Retinal pigment epithelial cell (primary cell): ENCODE data around the gene ELMOD1.
"Not testable (repeated sequence)": the region's sequence is repeated elsewhere in the genome, so short reads cannot be mapped to it uniquely, and the experiment has no call there.

Source experiments
- DNase-seq: peaks from one replicate; pipeline ENCODE4 v3.0.0-alpha.2; 2010; ENCODE audit warnings: low read depth
- H3K4me3 ChIP-seq: 2 replicates; pipeline ENCODE4 v1.5.1; 2011; ENCODE audit warnings: mild to moderate bottlenecking, low read length, control low read depth, moderate library complexity
- CTCF ChIP-seq: conservative IDR thresholded peaks from 2 replicates; pipeline ENCODE4 v1.5.1; 2011; ENCODE audit warnings: low read depth, low read length, control low read depth, inconsistent platforms

The ELMOD1 gene

DNA sequence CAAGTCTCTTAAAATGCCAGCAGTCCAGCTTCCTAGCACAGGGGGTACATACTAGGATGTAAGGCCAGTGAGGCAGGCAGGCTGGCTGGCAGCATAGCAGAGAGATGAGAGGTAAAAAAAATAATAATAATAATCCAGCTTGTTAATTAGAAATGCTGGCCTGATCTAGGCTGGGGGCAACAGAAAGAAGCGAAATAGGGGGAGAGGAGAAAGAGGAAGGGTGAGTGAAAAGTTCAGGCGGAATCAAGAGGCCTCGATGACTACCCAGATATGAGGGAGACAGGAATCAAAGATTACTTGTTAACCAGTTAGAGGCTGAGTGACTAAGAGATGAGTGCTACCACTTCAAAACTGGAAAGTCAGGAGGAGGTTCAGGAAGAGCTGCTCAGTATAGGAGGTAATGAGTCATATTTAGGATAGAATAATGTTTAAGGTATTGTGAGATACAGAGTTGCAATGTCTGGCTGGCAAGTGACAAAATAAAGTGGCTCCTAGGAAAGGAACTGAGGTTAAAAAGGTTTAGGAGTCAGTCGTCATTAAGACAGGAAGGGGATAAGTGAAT lies 28.2 kb upstream of the ELMOD1 start:
- no peak overlapping the region for H3K4me3 ChIP-seq
- no peak for DNase-seq
- TF ChIP-seq CTCF = no peak

DNA sequence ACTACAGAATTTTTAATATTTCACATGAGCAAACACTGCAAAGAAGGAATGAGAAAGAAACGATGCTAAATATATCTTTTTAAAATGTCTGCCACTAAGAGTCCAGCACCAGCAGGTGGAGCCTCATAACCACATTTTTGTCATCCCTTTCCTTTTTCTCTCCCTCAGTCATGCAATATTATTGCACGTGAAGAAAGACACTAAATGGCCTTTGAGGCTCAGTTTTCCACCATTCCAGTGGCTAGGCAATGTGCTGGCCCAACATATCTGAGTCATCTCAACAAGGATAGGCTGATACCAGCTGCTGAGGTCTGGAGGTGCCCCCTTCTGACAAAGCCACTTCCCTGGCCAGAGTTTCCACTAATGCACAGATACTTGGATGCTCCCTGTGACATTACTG lies 27.2 kb upstream of the ELMOD1 start:
- no peak for DNase-seq
- TF ChIP-seq CTCF = peak; percentile 71
- no peak overlapping the region for H3K4me3 ChIP-seq

DNA sequence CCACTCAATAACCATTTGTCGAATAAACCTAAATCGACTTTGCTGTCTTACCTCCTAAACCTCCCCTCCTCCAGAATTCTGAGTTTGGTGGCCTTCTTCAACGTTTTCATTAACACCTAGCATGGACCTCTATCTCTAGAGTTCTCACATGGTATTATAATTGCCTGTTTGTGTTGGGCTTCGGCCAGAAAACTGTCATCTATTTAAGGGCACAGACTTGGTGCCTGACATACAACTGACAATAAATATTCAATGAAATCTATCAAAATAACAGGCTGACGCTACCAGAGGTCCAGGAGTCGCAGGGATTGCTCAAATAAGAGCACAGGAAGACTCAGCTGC lies 26.1 kb upstream of the ELMOD1 start:
- DNase-seq = no peak
- no peak for TF ChIP-seq CTCF
- H3K4me3 ChIP-seq = peak overlapping the region; percentile 100

DNA sequence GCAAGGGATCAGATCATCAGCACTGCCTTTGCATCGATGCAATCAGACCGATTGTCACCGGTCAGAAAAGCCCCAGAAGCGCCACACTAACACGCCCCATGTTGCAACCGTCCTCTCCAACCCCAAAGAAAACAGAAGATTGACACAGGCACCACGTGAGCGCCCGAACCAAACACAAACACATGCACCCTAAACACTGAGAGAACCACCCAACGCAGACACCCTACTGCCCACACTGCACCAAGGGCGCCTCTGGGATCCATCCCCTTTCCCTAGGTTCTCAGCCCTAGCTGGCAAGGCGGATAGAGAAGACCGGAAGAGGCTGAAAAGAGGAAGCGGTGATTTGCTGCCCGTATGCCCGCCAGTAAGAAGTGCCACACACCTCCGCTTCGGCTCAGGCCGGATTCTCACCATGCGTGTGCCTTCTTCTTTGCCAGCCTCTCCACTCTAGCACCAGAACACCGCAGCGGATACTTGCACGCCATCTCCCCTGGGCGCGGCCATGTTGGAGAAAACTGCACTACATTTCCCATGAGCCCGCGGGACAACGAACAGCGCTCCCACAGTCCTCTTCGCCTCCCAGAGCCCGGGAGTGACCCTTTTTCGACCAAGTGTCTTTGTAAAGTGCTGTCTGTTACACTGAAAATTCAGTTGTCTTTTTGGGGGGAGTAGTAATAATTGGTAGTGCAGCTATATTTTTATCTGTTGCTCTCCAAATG lies 25.6 kb upstream of the ELMOD1 start, which contains the start of gene ALKBH8:
TSS of gene ALKBH8 (minus strand) at position 517 of the 719 bp plus-strand sequence. CDS start 4,842 bp downstream, outside the sequence.
- peak; percentile 13 for DNase-seq
- H3K4me3 ChIP-seq = peak within 1 kb of the TSS; percentile 100
- no peak for TF ChIP-seq CTCF

- DNase-seq = not testable (repeated sequence)
- peak overlapping the region; percentile 100 for H3K4me3 ChIP-seq
These were observed 24.9 kb upstream of the ELMOD1 start for GRCh38 chr11:107565955-107566501.

DNA sequence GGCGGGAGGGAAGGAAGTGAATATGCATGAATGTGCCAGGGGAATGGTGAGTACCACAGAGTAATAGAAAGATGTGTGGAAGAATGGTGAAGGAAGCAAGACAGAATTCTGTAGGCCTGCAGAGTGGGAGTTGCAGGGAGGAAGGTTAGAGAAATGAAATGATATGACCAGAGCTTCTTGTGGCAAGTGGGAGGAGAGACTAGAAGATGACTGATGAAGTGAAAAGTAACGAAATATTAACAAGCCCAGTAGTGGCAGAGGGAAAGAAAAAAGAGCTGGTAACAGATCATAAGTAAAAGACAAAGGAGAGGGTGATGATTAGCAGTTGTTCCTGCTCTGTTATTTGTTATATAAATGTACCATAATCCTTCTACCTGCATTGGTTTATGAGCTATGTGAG lies 24.4 kb upstream of the ELMOD1 start:
- DNase-seq = no peak
- H3K4me3 ChIP-seq = no peak overlapping the region
- no peak for TF ChIP-seq CTCF

DNA sequence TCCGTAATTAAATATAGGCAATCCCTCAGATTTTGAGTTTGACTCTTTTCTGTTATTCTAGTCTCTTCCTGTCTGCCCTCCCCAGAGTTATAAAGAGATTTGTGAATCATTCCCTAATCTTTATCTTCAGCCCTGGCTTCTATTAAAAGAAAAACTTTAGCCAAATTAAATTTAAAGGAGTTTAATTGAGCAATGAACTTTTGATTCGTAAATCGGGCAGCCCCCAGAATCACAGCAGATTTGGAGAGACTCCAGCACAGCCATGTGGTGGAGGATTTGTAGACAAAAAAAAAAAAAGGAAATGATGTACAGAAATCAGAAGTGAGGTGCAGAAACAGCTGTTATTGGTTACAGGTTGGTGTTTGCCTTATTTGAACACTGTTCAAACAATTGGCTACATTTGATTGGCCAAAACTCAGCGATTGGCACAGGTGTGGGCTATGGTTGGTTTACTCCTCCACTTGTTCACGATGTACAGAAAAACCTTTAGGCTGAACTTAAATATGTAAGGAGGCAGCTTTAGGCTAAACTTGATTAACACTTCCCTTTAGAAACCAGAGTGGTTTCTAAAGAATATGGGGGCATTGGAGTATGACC lies 23.1 kb upstream of the ELMOD1 start:
- H3K4me3 ChIP-seq = no peak overlapping the region
- no peak for TF ChIP-seq CTCF
- no peak for DNase-seq
